ENCODE measurements around the gene ILDR2. TPM values are rescaled to one million over a fixed set of nuclear protein-coding genes. Genes with fewer than 3 reads are reported as not detected.

The ILDR2 gene
- total RNA-seq, 4 donors from 2014 or later, result 2.7 to 15.2 (median 8.2) TPM

GRCh38 chr1:166927701-166928100 lies 47.6 kb downstream of the ILDR2 start:
- Histone ChIP-seq H3K4me3 (no peak overlapping the region), H3K9me3 (no peaks in the 10 kb centered on the region), H3K4me1 (no peaks in the 10 kb centered on the region), H3K36me3 (no peaks in the 10 kb centered on the region), H3K27me3 (no peaks in the 10 kb centered on the region), H3K27ac (no peak overlapping the region)
- TF ChIP-seq POLR2A (IDR thresholded peaks at IDR 0.05), result no peak
- TF ChIP-seq EP300 (IDR thresholded peaks at IDR 0.05), result no peak
- no peak for TF ChIP-seq CTCF (IDR thresholded peaks at IDR 0.05)
- ATAC-seq, result no peak
- 61 to 76% methylated on average over 2 of the region's 2 CpGs for whole genome bisulfite sequencing, 2 donors (ENCODE audit: low coverage in 1 of 2)

- peaks cover 0 to 9% (median 0%) of the 10 kb centered on the region in 3 donors for H3K4me1 ChIP-seq
- H3K9me3 ChIP-seq, result no peaks in the 10 kb centered on the region
- peaks cover 8% of the 10 kb centered on the region for H3K27me3 ChIP-seq
- WGBS, 2 donors (ENCODE audit: low coverage in 1 of 2), result 72 to 74% methylated on average over 6 of the region's 8 CpGs
- H3K4me3 ChIP-seq, result no peak overlapping the region
- no peak for ATAC-seq
- no peaks in the 10 kb centered on the region for H3K36me3 ChIP-seq
- TF ChIP-seq POLR2A (IDR thresholded peaks at IDR 0.05) (no peak), POLR2AphosphoS5 (IDR thresholded peaks at IDR 0.05) (no peak)
- H3K27ac ChIP-seq, result no peak overlapping the region
These were observed 49.4 kb downstream of the ILDR2 start for GRCh38 chr1:166925810-166926478.

- peaks cover 0 to 18% (median 4%) of the 10 kb centered on the region in 3 donors for H3K4me1 ChIP-seq
- ATAC-seq, result no peak
- whole genome bisulfite sequencing, 2 donors (ENCODE audit: low coverage in 1 of 2), result 50 to 88% methylated on average over 2 of the region's 3 CpGs
- peaks cover 15% of the 10 kb centered on the region for H3K27me3 ChIP-seq
- H3K9me3 ChIP-seq, result no peaks in the 10 kb centered on the region
- no peak overlapping the region for H3K4me3 ChIP-seq
- no peaks in the 10 kb centered on the region for H3K36me3 ChIP-seq
- H3K27ac ChIP-seq, result no peak overlapping the region
- TF ChIP-seq POLR2A (IDR thresholded peaks at IDR 0.05) (no peak), EP300 (IDR thresholded peaks at IDR 0.05) (no peak), CTCF (IDR thresholded peaks at IDR 0.05) (no peak), POLR2AphosphoS5 (IDR thresholded peaks at IDR 0.05) (no peak)
These were observed 50.4 kb downstream of the ILDR2 start for GRCh38 chr1:166924823-166925541.

- 18 to 26% methylated on average over 9 to 12 of the region's 113 CpGs for WGBS, 2 donors (ENCODE audit: low coverage in 1 of 2)
- H3K4me1 ChIP-seq, result peaks cover 0 to 18% (median 4%) of the 10 kb centered on the region in 3 donors
- H3K27me3 ChIP-seq, result peaks cover 15% of the 10 kb centered on the region
- H3K27ac ChIP-seq, result peak overlapping the region in 3 of 4 donors; percentile 77 to 83 (median 78)
- H3K4me3 ChIP-seq, result peak overlapping the region; percentile 26 to 67
- ATAC-seq, result peak; percentile 59
- no peaks in the 10 kb centered on the region for H3K9me3 ChIP-seq
- peaks cover 0 to 13% of the 10 kb centered on the region in 2 donors for H3K36me3 ChIP-seq
- TF ChIP-seq POLR2A (IDR thresholded peaks at IDR 0.05) (peak in 1 of 2 donors; percentile 18), CTCF (IDR thresholded peaks at IDR 0.05) (no peak)
These were observed 54.5 kb downstream of the ILDR2 start for GRCh38 chr1:166920561-166921475.

- peaks cover 0 to 18% (median 4%) of the 10 kb centered on the region in 3 donors for H3K4me1 ChIP-seq
- WGBS, 2 donors (ENCODE audit: low coverage in 1 of 2), result 81% methylated on average over 2 of the region's 2 CpGs; no CpG with 5 or more reads in 1 of the 2 donors
- ATAC-seq, result no peak
- no peak overlapping the region for H3K27ac ChIP-seq
- H3K9me3 ChIP-seq, result no peaks in the 10 kb centered on the region
- H3K36me3 ChIP-seq, result peaks cover 0 to 13% of the 10 kb centered on the region in 2 donors
- no peak overlapping the region for H3K4me3 ChIP-seq
- TF ChIP-seq POLR2A (IDR thresholded peaks at IDR 0.05) (no peak), POLR2AphosphoS5 (IDR thresholded peaks at IDR 0.05) (no peak), CTCF (IDR thresholded peaks at IDR 0.05) (no peak), EP300 (IDR thresholded peaks at IDR 0.05) (no peak)
- peaks cover 15% of the 10 kb centered on the region for H3K27me3 ChIP-seq
These were observed 56.4 kb downstream of the ILDR2 start for GRCh38 chr1:166918956-166919316.

All from gastroesophageal sphincter (tissue), 4 donors.